HG02763 (cell line): Measurements from ENCODE around the gene GALNT18.

Experiments
- ATAC-seq: cut with Tn5 transposase; IDR thresholded peaks from one replicate; pipeline ENCODE4 v1.9.1; 2021; ENCODE audit warnings: mild to moderate bottlenecking, moderate library complexity; ENCODE audit not compliant: unreplicated experiment

GALNT18 gene

GRCh38 chr11:11588891-11589290, 32.9 kb downstream of the GALNT18 start:
- ATAC-seq = no peak

GRCh38 chr11:11588243-11588642, 33.6 kb downstream of the GALNT18 start:
- ATAC-seq = no peak

GRCh38 chr11:11587122-11587521, 34.7 kb downstream of the GALNT18 start:
- no peak for ATAC-seq

GRCh38 chr11:11586465-11586864, 35.3 kb downstream of the GALNT18 start:
- ATAC-seq = no peak

GRCh38 chr11:11584937-11585336, 36.9 kb downstream of the GALNT18 start:
- no peak for ATAC-seq

GRCh38 chr11:11584530-11584810, 37.3 kb downstream of the GALNT18 start:
- ATAC-seq = no peak

GRCh38 chr11:11583801-11584529, 37.8 kb downstream of the GALNT18 start:
- ATAC-seq = no peak

GRCh38 chr11:11582011-11582701, 39.6 kb downstream of the GALNT18 start:
- no peak for ATAC-seq

- ATAC-seq = no peak
These were observed 40.3 kb downstream of the GALNT18 start for GRCh38 chr11:11581481-11581880.

- ATAC-seq = no peak
These were observed 40.9 kb downstream of the GALNT18 start for GRCh38 chr11:11580841-11581411.

- ATAC-seq = no peak
These were observed 41.8 kb downstream of the GALNT18 start for GRCh38 chr11:11580012-11580411.

- ATAC-seq = no peak
These were observed 42.5 kb downstream of the GALNT18 start for GRCh38 chr11:11579012-11579988.

- no peak for ATAC-seq
These were observed 43.6 kb downstream of the GALNT18 start for GRCh38 chr11:11577932-11578911.

GRCh38 chr11:11577251-11577855, 44.5 kb downstream of the GALNT18 start:
- ATAC-seq = no peak

- no peak for ATAC-seq
These were observed 47.2 kb downstream of the GALNT18 start for GRCh38 chr11:11574373-11575287.

- ATAC-seq = no peak
These were observed 49.4 kb downstream of the GALNT18 start for GRCh38 chr11:11572386-11572785.

- ATAC-seq = no peak
These were observed 49.9 kb downstream of the GALNT18 start for GRCh38 chr11:11571893-11572292.

GRCh38 chr11:11570823-11571222, 51.0 kb downstream of the GALNT18 start:
- ATAC-seq = no peak
